ENCODE results near the gene OTX1.

DNA sequence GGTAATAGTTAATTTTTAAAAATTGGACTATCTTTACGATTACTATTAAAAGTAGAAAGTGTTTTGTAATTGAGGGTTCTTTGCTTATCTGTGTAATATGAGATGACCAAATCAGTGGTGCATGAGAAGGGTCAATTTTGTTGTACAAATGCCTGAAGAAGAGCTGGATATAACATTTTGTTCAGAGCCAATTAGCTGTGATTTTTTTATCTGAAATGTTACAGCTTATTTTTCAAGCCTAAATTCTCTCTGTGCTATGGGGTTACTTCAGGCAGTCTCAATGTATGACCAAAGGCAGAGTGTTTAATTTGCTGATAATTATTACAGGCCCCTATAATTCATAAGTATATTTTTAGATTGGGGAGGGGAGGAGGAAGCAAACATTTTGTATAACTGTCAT lies 41.8 kb downstream of the OTX1 start:
- TF ChIP-seq, protein P1, sequence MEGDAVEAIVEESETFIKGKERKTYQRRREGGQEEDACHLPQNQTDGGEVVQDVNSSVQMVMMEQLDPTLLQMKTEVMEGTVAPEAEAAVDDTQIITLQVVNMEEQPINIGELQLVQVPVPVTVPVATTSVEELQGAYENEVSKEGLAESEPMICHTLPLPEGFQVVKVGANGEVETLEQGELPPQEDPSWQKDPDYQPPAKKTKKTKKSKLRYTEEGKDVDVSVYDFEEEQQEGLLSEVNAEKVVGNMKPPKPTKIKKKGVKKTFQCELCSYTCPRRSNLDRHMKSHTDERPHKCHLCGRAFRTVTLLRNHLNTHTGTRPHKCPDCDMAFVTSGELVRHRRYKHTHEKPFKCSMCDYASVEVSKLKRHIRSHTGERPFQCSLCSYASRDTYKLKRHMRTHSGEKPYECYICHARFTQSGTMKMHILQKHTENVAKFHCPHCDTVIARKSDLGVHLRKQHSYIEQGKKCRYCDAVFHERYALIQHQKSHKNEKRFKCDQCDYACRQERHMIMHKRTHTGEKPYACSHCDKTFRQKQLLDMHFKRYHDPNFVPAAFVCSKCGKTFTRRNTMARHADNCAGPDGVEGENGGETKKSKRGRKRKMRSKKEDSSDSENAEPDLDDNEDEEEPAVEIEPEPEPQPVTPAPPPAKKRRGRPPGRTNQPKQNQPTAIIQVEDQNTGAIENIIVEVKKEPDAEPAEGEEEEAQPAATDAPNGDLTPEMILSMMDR (IDR thresholded peaks at IDR 0.05; ENCODE audit: poor library complexity, severe bottlenecking): no peak
- no peak for TF ChIP-seq EZH2 (IDR thresholded peaks at IDR 0.05; ENCODE audit: borderline replicate concordance, insufficient read depth, low read length, poor library complexity, severe bottlenecking)
- no peak for TF ChIP-seq EP300 (conservative IDR thresholded peaks at IDR 0.05; ENCODE audit: poor library complexity, severe bottlenecking)
- TF ChIP-seq RAD21 (conservative IDR thresholded peaks at IDR 0.05): no peak
- no peak for TF ChIP-seq POLR2AphosphoS5 (IDR thresholded peaks at IDR 0.05)
- TF ChIP-seq SMC3 (conservative IDR thresholded peaks at IDR 0.05; ENCODE audit: poor library complexity): no peak
- no peak for TF ChIP-seq MXI1 (conservative IDR thresholded peaks at IDR 0.05; ENCODE audit: poor library complexity, severe bottlenecking)
- TF ChIP-seq, protein P2, sequence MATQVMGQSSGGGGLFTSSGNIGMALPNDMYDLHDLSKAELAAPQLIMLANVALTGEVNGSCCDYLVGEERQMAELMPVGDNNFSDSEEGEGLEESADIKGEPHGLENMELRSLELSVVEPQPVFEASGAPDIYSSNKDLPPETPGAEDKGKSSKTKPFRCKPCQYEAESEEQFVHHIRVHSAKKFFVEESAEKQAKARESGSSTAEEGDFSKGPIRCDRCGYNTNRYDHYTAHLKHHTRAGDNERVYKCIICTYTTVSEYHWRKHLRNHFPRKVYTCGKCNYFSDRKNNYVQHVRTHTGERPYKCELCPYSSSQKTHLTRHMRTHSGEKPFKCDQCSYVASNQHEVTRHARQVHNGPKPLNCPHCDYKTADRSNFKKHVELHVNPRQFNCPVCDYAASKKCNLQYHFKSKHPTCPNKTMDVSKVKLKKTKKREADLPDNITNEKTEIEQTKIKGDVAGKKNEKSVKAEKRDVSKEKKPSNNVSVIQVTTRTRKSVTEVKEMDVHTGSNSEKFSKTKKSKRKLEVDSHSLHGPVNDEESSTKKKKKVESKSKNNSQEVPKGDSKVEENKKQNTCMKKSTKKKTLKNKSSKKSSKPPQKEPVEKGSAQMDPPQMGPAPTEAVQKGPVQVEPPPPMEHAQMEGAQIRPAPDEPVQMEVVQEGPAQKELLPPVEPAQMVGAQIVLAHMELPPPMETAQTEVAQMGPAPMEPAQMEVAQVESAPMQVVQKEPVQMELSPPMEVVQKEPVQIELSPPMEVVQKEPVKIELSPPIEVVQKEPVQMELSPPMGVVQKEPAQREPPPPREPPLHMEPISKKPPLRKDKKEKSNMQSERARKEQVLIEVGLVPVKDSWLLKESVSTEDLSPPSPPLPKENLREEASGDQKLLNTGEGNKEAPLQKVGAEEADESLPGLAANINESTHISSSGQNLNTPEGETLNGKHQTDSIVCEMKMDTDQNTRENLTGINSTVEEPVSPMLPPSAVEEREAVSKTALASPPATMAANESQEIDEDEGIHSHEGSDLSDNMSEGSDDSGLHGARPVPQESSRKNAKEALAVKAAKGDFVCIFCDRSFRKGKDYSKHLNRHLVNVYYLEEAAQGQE (IDR thresholded peaks at IDR 0.05; ENCODE audit: borderline replicate concordance): no peak
